ENCODE measurements around the gene LASP1.

DNA sequence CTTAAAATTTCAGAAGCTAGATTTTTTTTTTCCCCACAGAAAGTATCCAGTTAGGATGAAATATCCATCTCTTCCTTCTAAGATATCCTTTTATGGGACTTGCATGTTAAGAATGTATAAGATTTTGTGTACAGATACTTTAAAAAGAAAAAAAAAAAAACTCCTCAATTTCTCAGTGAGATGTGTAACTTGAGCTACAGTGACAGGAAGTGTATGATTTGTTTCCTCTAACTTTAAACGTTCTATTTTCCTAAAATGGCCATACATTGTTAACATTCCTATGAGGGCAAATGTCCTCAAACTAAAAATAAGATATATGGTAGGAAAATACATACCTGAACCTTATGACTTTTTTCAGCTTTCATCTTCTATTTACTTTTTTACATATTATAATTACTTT lies 88.5 kb downstream of the LASP1 start:
- TF ChIP-seq, protein P1, sequence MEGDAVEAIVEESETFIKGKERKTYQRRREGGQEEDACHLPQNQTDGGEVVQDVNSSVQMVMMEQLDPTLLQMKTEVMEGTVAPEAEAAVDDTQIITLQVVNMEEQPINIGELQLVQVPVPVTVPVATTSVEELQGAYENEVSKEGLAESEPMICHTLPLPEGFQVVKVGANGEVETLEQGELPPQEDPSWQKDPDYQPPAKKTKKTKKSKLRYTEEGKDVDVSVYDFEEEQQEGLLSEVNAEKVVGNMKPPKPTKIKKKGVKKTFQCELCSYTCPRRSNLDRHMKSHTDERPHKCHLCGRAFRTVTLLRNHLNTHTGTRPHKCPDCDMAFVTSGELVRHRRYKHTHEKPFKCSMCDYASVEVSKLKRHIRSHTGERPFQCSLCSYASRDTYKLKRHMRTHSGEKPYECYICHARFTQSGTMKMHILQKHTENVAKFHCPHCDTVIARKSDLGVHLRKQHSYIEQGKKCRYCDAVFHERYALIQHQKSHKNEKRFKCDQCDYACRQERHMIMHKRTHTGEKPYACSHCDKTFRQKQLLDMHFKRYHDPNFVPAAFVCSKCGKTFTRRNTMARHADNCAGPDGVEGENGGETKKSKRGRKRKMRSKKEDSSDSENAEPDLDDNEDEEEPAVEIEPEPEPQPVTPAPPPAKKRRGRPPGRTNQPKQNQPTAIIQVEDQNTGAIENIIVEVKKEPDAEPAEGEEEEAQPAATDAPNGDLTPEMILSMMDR (IDR thresholded peaks at IDR 0.05), result no peak
- TF ChIP-seq ZFX (IDR thresholded peaks at IDR 0.05; ENCODE audit: borderline replicate concordance), result no peak
